Large intestine (tissue), 12 donors: ENCODE results near the gene MCOLN1. TPM values are rescaled to one million over a fixed set of nuclear protein-coding genes. Genes with fewer than 3 reads are reported as not detected.

Experiments
- DNase-seq, 2 donors: peaks; one replicate each; pipeline versions ENCODE4 v3.0.0 to v3.0.0-alpha.2; 2013
- H3K27ac ChIP-seq: one replicate; pipeline ENCODE4 v1.5.1; 2013; ENCODE audit warnings: low read length
- H3K27me3 ChIP-seq: 2 replicates; pipeline ENCODE4 v1.6.1; 2013; ENCODE audit warnings: low read length; ENCODE audit not compliant: control insufficient read depth, insufficient read depth
- H3K36me3 ChIP-seq: 2 replicates; pipeline ENCODE4 v1.6.1; 2013; ENCODE audit warnings: low read length; ENCODE audit not compliant: control insufficient read depth, insufficient read depth
- H3K4me1 ChIP-seq: one replicate; pipeline ENCODE4 v1.6.1; 2013; ENCODE audit warnings: low read length; ENCODE audit not compliant: control insufficient read depth, insufficient read depth
- H3K4me3 ChIP-seq: one replicate; pipeline ENCODE4 v1.5.1; 2013; ENCODE audit warnings: low read length
- H3K9me3 ChIP-seq: one replicate; pipeline ENCODE4 v1.6.1; 2013; ENCODE audit warnings: mild to moderate bottlenecking, low read depth, low read length, moderate library complexity; ENCODE audit not compliant: control insufficient read depth
- WGBS: methylation state at CpG from one replicate; pipeline ENCODE4 v1.1.5; 2013; ENCODE audit warnings: low lambda C conversion rate; ENCODE audit not compliant: insufficient coverage; 5-methylcytosine and 5-hydroxymethylcytosine counted together
- long read RNA-seq, 11 donors: transcript quantifications; one replicate each; lab custom pipeline, GENCODE V29; 2026
- polyA plus RNA-seq: library from polyadenylated mRNA; unstranded; fragments of 120-200 nt; gene quantifications from one replicate; pipeline ENCODE4 v1.2.1, GENCODE V29; 2013

The MCOLN1 gene
- polyA plus RNA-seq = 18.1 TPM
- long read RNA-seq, donor 1, partial matches to known transcripts = 5 of 9 reads
- long read RNA-seq, donor 1, other reads (novel, unspliced or antisense) = 0 of 9 reads
- long read RNA-seq, donor 2, transcript MCOLN1-201 (14 exons, 2,082 nt) = major isoform, 5 of 16 reads
- long read RNA-seq, donor 2, partial matches to known transcripts = 7 of 16 reads
- long read RNA-seq, donor 2, other reads (novel, unspliced or antisense) = 0 of 16 reads
- long read RNA-seq, donor 3 = 0 reads
- long read RNA-seq, donor 4, partial matches to known transcripts = 0 of 2 reads
- long read RNA-seq, donor 4, other reads (novel, unspliced or antisense) = 0 of 2 reads
- long read RNA-seq, donor 5, partial matches to known transcripts = 0 of 2 reads
- long read RNA-seq, donor 5, other reads (novel, unspliced or antisense) = 0 of 2 reads
- long read RNA-seq, donor 6, partial matches to known transcripts = 0 of 5 reads
- long read RNA-seq, donor 6, other reads (novel, unspliced or antisense) = 0 of 5 reads
- long read RNA-seq, donor 7, partial matches to known transcripts = 0 of 4 reads
- long read RNA-seq, donor 7, other reads (novel, unspliced or antisense) = 0 of 4 reads
- long read RNA-seq, donor 8, transcript MCOLN1-201 (14 exons, 2,082 nt) = major isoform, 10 of 17 reads
- long read RNA-seq, donor 8, partial matches to known transcripts = 5 of 17 reads
- long read RNA-seq, donor 8, other reads (novel, unspliced or antisense) = 0 of 17 reads
- long read RNA-seq, donor 9, partial matches to known transcripts = 0 of 7 reads
- long read RNA-seq, donor 9, other reads (novel, unspliced or antisense) = 0 of 7 reads
- long read RNA-seq, donor 10, partial matches to known transcripts = 0 of 5 reads
- long read RNA-seq, donor 10, other reads (novel, unspliced or antisense) = 0 of 5 reads
- long read RNA-seq, donor 11, partial matches to known transcripts = 0 of 3 reads
- long read RNA-seq, donor 11, other reads (novel, unspliced or antisense) = 0 of 3 reads

- Histone ChIP-seq H3K27me3 (no peaks in the 10 kb centered on the region), H3K36me3 (peaks cover 25% of the 10 kb centered on the region)
- WGBS = no CpG with 5 or more reads among the region's 65 CpGs
Observed at GRCh38 chr19:7522072-7522922, at the start of gene MCOLN1. Gene MCOLN1 (plus strand): TSS chr19:7522624. CDS start chr19:7522751, 127 bp downstream.

DNA sequence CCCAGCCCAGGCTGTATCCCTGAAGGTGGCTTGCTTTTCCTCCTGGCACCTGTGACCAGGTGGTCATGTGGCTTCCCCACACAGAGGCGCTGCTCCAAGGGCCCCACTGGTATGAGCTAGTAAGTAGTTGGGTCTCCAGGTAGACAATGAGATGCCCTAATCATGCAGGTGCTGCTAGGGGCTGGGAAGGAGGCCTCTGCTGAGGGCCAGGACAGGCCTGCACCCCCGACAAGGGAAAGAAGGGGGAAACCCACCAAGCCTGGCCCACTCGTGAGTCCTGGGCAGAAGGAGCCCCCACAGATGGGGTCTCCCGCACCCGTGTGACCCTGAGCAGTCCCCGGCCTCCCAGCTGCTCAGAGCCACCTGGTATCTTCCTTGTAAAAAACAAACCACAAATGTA lies 46.8 kb upstream of the MCOLN1 start:
- Histone ChIP-seq H3K36me3 (peaks cover 19% of the 10 kb centered on the region), H3K4me1 (no peaks in the 10 kb centered on the region), H3K27me3 (no peaks in the 10 kb centered on the region), H3K27ac (no peak overlapping the region), H3K9me3 (no peaks in the 10 kb centered on the region), H3K4me3 (no peak overlapping the region)
- no peak for DNase-seq
- no CpG with 5 or more reads among the region's 6 CpGs for WGBS

More at GRCh38 chr19:7522072-7522922, at the start of gene MCOLN1:
- DNase-seq = peak; percentile 98 to 99
- peak within 1 kb of the TSS; percentile 75 for H3K4me3 ChIP-seq
- H3K27ac ChIP-seq = peak within 1 kb of the TSS; percentile 11
- H3K9me3 ChIP-seq = peaks cover 5% of the 10 kb centered on the region
- H3K4me1 ChIP-seq = peaks cover 16% of the 10 kb centered on the region

DNA sequence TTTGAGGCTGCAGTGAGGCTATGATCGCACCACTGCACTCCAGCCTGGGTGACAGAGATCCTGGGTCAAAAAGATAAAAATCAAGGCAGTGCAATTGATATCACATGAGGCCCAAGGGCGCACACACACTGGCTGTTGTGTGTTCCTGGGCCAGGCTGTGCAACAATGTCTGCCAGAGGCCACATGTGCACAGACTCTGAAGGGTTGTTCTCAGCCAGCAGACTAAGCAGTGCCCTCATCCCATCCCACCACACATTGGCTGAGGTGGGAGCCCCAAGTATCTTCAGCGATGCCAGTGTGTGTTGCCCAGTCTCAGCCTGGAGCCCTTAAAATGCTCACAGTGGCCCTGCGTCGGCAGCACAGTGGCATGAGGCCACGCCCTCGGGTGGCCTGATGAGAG lies 46.2 kb upstream of the MCOLN1 start:
- H3K4me3 ChIP-seq = no peak overlapping the region
- H3K36me3 ChIP-seq = peaks cover 13% of the 10 kb centered on the region
- WGBS = 100% methylated on average over 1 of the region's 7 CpGs
- no peaks in the 10 kb centered on the region for H3K4me1 ChIP-seq
- H3K9me3 ChIP-seq = no peaks in the 10 kb centered on the region
- no peak overlapping the region for H3K27ac ChIP-seq
- no peak for DNase-seq
- no peaks in the 10 kb centered on the region for H3K27me3 ChIP-seq

DNA sequence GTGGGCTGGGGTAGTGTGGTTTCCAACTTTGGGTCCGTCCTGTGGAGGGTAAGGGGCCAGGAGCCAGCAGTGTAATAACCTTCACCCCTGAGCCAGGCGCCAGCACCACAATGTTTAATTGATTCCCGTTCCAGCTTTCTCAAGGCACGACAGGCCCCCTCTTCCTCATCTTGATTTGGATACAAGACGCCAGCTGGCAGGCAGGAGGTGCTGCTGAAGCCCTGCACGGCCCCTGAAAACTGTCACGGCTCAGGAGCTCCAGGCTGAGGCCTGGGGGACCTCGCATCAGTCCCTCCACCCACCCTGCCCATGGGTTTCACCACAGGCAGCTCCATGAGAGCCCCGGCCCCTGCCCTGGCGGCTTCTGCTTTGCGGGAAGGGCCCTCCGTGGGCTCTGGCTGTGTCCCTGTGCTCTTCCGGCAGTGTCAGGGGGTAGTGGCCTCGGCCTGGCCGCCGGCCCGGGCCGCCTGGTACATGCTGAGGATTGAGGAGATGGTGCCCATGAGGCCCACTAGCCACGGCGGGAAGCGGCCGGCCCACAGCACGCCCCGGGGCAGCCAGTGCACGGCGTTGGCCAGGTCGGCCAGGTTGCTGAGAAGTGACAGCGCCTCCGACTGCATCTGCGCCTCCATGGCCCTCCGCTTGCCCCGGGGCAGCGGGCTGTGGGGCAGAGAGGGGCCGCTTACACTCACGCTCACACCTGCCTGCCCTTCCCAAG lies 45.5 kb upstream of the MCOLN1 start:
- H3K27me3 ChIP-seq = no peaks in the 10 kb centered on the region
- peaks cover 2% of the 10 kb centered on the region for H3K9me3 ChIP-seq
- no peaks in the 10 kb centered on the region for H3K4me1 ChIP-seq
- no peak overlapping the region for H3K4me3 ChIP-seq
- H3K27ac ChIP-seq = no peak overlapping the region
- WGBS = no CpG with 5 or more reads among the region's 35 CpGs
- peaks cover 10% of the 10 kb centered on the region for H3K36me3 ChIP-seq
- no peak for DNase-seq

DNA sequence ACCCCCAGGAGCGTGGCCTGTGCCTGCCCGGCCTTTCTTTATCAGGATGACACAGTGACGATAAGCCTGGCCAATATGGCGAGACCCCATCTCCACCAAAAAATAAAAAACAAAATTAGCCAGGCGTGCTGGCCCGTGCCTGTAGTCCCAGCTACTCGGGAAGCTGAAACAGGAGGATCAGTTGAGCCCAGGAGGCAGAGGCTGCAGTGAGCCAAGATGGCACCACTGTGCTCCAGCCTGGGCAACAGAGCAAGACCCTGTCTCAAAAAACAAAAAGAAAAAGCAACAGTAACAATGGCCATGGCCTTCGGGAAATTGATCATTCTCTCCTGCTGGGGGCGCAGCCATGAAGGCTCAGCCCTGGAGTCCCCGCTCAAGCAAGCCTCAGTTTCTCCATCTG lies 44.7 kb upstream of the MCOLN1 start:
- H3K27me3 ChIP-seq = no peaks in the 10 kb centered on the region
- H3K36me3 ChIP-seq = peaks cover 6% of the 10 kb centered on the region
- H3K4me3 ChIP-seq = no peak overlapping the region
- no peaks in the 10 kb centered on the region for H3K4me1 ChIP-seq
- H3K27ac ChIP-seq = no peak overlapping the region
- H3K9me3 ChIP-seq = peaks cover 5% of the 10 kb centered on the region
- WGBS = no CpG with 5 or more reads among the region's 10 CpGs
- no peak for DNase-seq

DNA sequence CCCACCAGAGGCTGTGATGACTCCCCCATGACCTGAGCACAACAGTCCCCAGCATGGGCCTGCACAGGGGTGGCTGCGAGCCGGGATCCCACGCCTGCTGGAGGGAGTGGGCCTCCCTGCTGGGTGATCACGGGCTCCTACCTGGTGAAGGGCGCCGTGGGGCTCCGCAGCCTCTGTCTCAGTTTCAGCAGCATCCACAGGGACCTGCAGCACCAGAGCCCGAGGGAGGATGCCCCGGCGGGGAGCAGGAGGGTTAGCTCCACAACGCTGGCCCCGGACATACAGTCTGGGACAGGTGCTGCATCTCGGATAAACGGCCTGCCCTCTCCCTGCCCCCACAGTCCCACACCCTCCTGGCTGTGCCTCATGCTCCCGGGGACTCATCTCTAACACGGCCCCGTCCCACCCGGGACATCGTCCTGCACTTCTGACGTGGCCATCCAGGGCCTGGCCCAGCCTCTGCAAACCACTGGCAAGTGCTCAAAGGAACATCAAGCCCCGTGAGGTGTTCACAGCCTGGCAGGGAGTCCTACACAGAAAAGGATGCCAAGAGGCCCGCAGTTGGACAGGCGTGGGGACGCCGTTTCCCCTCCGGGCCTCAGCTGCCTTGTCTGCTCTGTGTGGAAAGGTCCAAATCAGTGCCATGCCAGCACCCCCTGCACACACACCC lies 44.1 kb upstream of the MCOLN1 start:
- no peak for DNase-seq
- H3K27me3 ChIP-seq = no peaks in the 10 kb centered on the region
- H3K4me3 ChIP-seq = no peak overlapping the region
- H3K9me3 ChIP-seq = peaks cover 5% of the 10 kb centered on the region
- H3K4me1 ChIP-seq = peaks cover 3% of the 10 kb centered on the region
- H3K36me3 ChIP-seq = peaks cover 3% of the 10 kb centered on the region
- H3K27ac ChIP-seq = no peak overlapping the region
- WGBS = no CpG with 5 or more reads among the region's 26 CpGs

- Histone ChIP-seq H3K27ac (no peak overlapping the region), H3K9me3 (peaks cover 5% of the 10 kb centered on the region), H3K27me3 (no peaks in the 10 kb centered on the region), H3K4me1 (peaks cover 9% of the 10 kb centered on the region), H3K36me3 (peaks cover 3% of the 10 kb centered on the region), H3K4me3 (no peak overlapping the region)
- WGBS = no CpG with 5 or more reads among the region's 9 CpGs
- no peak for DNase-seq
Observed at GRCh38 chr19:7478843-7479227, 43.6 kb upstream of the MCOLN1 start.

GRCh38 chr19:7480222-7480969 lies 42.0 kb upstream of the MCOLN1 start:
- H3K36me3 ChIP-seq = peaks cover 3% of the 10 kb centered on the region
- no peak overlapping the region for H3K4me3 ChIP-seq
- no CpG with 5 or more reads among the region's 11 CpGs for WGBS
- peaks cover 13% of the 10 kb centered on the region for H3K4me1 ChIP-seq
- H3K9me3 ChIP-seq = peaks cover 5% of the 10 kb centered on the region
- H3K27me3 ChIP-seq = no peaks in the 10 kb centered on the region
- H3K27ac ChIP-seq = no peak overlapping the region
- DNase-seq = no peak

GRCh38 chr19:7480970-7481255 lies 41.5 kb upstream of the MCOLN1 start:
- DNase-seq = no peak
- Histone ChIP-seq H3K27ac (no peak overlapping the region), H3K27me3 (no peaks in the 10 kb centered on the region), H3K4me3 (no peak overlapping the region), H3K9me3 (peaks cover 5% of the 10 kb centered on the region), H3K4me1 (peaks cover 13% of the 10 kb centered on the region), H3K36me3 (peaks cover 3% of the 10 kb centered on the region)
- WGBS = no CpG with 5 or more reads among the region's 7 CpGs
